ENCODE measurements around the gene TGM2. TPM values are rescaled to one million over a fixed set of nuclear protein-coding genes. Genes with fewer than 3 reads are reported as not detected.

Gene TGM2
- total RNA-seq, 1 donor from 2014 or later: 17.7 TPM

GRCh38 chr20:38195521-38195920 lies 30.5 kb upstream of the TGM2 start:
- H3K4me1 Mint-ChIP-seq (ENCODE audit: low read depth): peaks cover 22% of the 10 kb centered on the region

GRCh38 chr20:38194971-38195504 lies 30.0 kb upstream of the TGM2 start:
- Mint-ChIP-seq H3K36me3 (ENCODE audit: low read depth) (peaks cover 2% of the 10 kb centered on the region), H3K4me1 (ENCODE audit: low read depth) (peaks cover 22% of the 10 kb centered on the region), H3K4me3 (ENCODE audit: unreplicated experiment) (no peak overlapping the region), H3K27ac (ENCODE audit: unreplicated experiment) (no peak overlapping the region), H3K9me3 (ENCODE audit: low read depth) (no peaks in the 10 kb centered on the region), H3K27me3 (ENCODE audit: low read depth) (no peaks in the 10 kb centered on the region)
- no peak for DNase-seq (ENCODE audit: low spot score)
- no peak for TF ChIP-seq CTCF (IDR thresholded peaks at IDR 0.05)

More at GRCh38 chr20:38195521-38195920, 30.5 kb upstream of the TGM2 start:
- no peak overlapping the region for H3K4me3 Mint-ChIP-seq (ENCODE audit: unreplicated experiment)
- no peak overlapping the region for H3K27ac Mint-ChIP-seq (ENCODE audit: unreplicated experiment)
- peaks cover 2% of the 10 kb centered on the region for H3K36me3 Mint-ChIP-seq (ENCODE audit: low read depth)
- TF ChIP-seq CTCF (IDR thresholded peaks at IDR 0.05): no peak
- H3K9me3 Mint-ChIP-seq (ENCODE audit: low read depth): no peaks in the 10 kb centered on the region
- no peak for DNase-seq (ENCODE audit: low spot score)
- no peaks in the 10 kb centered on the region for H3K27me3 Mint-ChIP-seq (ENCODE audit: low read depth)

- peaks cover 2% of the 10 kb centered on the region for H3K36me3 Mint-ChIP-seq (ENCODE audit: low read depth)
- peaks cover 17% of the 10 kb centered on the region for H3K4me1 Mint-ChIP-seq (ENCODE audit: low read depth)
- H3K9me3 Mint-ChIP-seq (ENCODE audit: low read depth): no peaks in the 10 kb centered on the region
- DNase-seq (ENCODE audit: low spot score): no peak
- no peak overlapping the region for H3K27ac Mint-ChIP-seq (ENCODE audit: unreplicated experiment)
- no peak overlapping the region for H3K4me3 Mint-ChIP-seq (ENCODE audit: unreplicated experiment)
- no peak for TF ChIP-seq CTCF (IDR thresholded peaks at IDR 0.05)
- no peaks in the 10 kb centered on the region for H3K27me3 Mint-ChIP-seq (ENCODE audit: low read depth)
Observed at GRCh38 chr20:38193586-38194105, 28.6 kb upstream of the TGM2 start.

GRCh38 chr20:38192323-38192885 lies 27.3 kb upstream of the TGM2 start:
- no peaks in the 10 kb centered on the region for H3K9me3 Mint-ChIP-seq (ENCODE audit: low read depth)
- H3K27ac Mint-ChIP-seq (ENCODE audit: unreplicated experiment): no peak overlapping the region
- no peak for TF ChIP-seq CTCF (IDR thresholded peaks at IDR 0.05)
- peaks cover 2% of the 10 kb centered on the region for H3K36me3 Mint-ChIP-seq (ENCODE audit: low read depth)
- DNase-seq (ENCODE audit: low spot score): no peak
- H3K4me3 Mint-ChIP-seq (ENCODE audit: unreplicated experiment): no peak overlapping the region
- H3K27me3 Mint-ChIP-seq (ENCODE audit: low read depth): no peaks in the 10 kb centered on the region
- peaks cover 11% of the 10 kb centered on the region for H3K4me1 Mint-ChIP-seq (ENCODE audit: low read depth)

GRCh38 chr20:38191654-38192053 lies 26.6 kb upstream of the TGM2 start:
- Mint-ChIP-seq H3K4me3 (ENCODE audit: unreplicated experiment) (no peak overlapping the region), H3K36me3 (ENCODE audit: low read depth) (peaks cover 2% of the 10 kb centered on the region), H3K27me3 (ENCODE audit: low read depth) (no peaks in the 10 kb centered on the region), H3K9me3 (ENCODE audit: low read depth) (no peaks in the 10 kb centered on the region), H3K4me1 (ENCODE audit: low read depth) (peaks cover 11% of the 10 kb centered on the region), H3K27ac (ENCODE audit: unreplicated experiment) (no peak overlapping the region)
- DNase-seq (ENCODE audit: low spot score): no peak
- TF ChIP-seq CTCF (IDR thresholded peaks at IDR 0.05): no peak
